Kidney capillary endothelial cell (primary cell): ENCODE data around the gene ADD1.

Experiments used
- DNase-seq: peaks from one replicate; pipeline ENCODE4 v3.0.0-alpha.2; 2018; ENCODE audit warnings: low spot score

The ADD1 gene

GRCh38 chr4:2822461-2823300, 21.0 kb upstream of the ADD1 start:
- no peak for DNase-seq

- no peak for DNase-seq
Observed at GRCh38 chr4:2823301-2823670, 20.4 kb upstream of the ADD1 start.

GRCh38 chr4:2823671-2824328, 19.8 kb upstream of the ADD1 start:
- DNase-seq, result no peak

- no peak for DNase-seq
Observed at GRCh38 chr4:2824329-2824835, 19.3 kb upstream of the ADD1 start.

- no peak for DNase-seq
Observed at GRCh38 chr4:2824836-2825381, 18.7 kb upstream of the ADD1 start.

GRCh38 chr4:2825740-2826139, 17.9 kb upstream of the ADD1 start:
- no peak for DNase-seq

GRCh38 chr4:2827071-2827873, 16.4 kb upstream of the ADD1 start:
- no peak for DNase-seq

GRCh38 chr4:2827874-2828751, 15.5 kb upstream of the ADD1 start:
- no peak for DNase-seq

- DNase-seq, result no peak
Observed at GRCh38 chr4:2828758-2829181, 14.9 kb upstream of the ADD1 start.

- no peak for DNase-seq
Observed at GRCh38 chr4:2829321-2829932, 14.2 kb upstream of the ADD1 start.

GRCh38 chr4:2829933-2830451, 13.7 kb upstream of the ADD1 start:
- DNase-seq, result no peak

- DNase-seq, result no peak
Observed at GRCh38 chr4:2830632-2831610, 12.7 kb upstream of the ADD1 start.

GRCh38 chr4:2831611-2832308, 11.9 kb upstream of the ADD1 start:
- DNase-seq, result no peak

- no peak for DNase-seq
Observed at GRCh38 chr4:2832309-2832980, 11.2 kb upstream of the ADD1 start.

GRCh38 chr4:2832981-2833670, 10.5 kb upstream of the ADD1 start:
- no peak for DNase-seq

- no peak for DNase-seq
Observed at GRCh38 chr4:2833671-2834000, 10.0 kb upstream of the ADD1 start.
